Adrenal gland (tissue), 5 donors: Measurements from ENCODE around the gene ARHGEF28.

Experiments used
- POLR2A ChIP-seq, 2 donors: fragments of 450-650 bp; IDR thresholded peaks; one replicate each; pipeline ENCODE4 v1.6.1; 2017; ENCODE audit warnings: antibody characterized with exemption in 2 of 2, mild to moderate bottlenecking in 2 of 2, moderate library complexity in 1 of 2
- TF ChIP-seq, protein P1 (sequence below), 6 experiments: fragments of 450-650 bp in 4 of 6; fragments of 200-600 bp in 2 of 6; sonication (generic) in 1 of 6; IDR thresholded peaks; 1 replicate in 5 of 6; 2 replicates in 1 of 6; pipeline versions ENCODE4 v1.5.1 to v1.8.0; 2016 to 2021; ENCODE audit warnings: antibody characterized with exemption in 6 of 6, mild to moderate bottlenecking in 2 of 6, moderate library complexity in 1 of 6
- donor health status: DM: no; HTN: no; CAD: no.

DNA sequence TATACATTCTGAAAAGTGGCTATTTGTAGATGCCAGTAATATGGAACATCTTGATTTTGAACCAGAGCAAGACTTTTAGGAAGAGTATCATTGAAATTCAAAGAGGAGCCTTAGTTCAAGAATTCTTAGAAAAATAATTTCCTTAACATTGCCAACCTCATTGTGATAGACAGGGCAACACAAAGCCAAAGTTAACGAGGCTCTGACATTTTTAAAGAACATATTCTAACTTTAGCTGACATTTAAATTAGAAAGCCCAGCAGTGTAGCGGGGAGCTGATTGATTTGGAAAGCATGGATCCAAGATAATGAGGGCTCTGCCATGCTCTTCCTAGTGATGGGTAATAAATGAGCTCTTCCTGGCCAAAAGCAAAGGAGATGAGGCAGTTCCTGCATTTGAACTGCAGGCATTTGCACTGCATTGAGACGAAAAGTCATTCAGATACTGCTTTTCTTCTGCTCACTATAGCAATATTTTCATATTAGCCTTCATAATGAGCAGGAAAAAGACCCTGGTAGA lies 325.0 kb downstream of the ARHGEF28 start:
- TF ChIP-seq, protein P1, sequence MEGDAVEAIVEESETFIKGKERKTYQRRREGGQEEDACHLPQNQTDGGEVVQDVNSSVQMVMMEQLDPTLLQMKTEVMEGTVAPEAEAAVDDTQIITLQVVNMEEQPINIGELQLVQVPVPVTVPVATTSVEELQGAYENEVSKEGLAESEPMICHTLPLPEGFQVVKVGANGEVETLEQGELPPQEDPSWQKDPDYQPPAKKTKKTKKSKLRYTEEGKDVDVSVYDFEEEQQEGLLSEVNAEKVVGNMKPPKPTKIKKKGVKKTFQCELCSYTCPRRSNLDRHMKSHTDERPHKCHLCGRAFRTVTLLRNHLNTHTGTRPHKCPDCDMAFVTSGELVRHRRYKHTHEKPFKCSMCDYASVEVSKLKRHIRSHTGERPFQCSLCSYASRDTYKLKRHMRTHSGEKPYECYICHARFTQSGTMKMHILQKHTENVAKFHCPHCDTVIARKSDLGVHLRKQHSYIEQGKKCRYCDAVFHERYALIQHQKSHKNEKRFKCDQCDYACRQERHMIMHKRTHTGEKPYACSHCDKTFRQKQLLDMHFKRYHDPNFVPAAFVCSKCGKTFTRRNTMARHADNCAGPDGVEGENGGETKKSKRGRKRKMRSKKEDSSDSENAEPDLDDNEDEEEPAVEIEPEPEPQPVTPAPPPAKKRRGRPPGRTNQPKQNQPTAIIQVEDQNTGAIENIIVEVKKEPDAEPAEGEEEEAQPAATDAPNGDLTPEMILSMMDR (IDR thresholded peaks at IDR 0.05): no peak
- TF ChIP-seq POLR2A (IDR thresholded peaks at IDR 0.05): no peak
